Amniotic epithelial cell (primary cell): ENCODE results near the gene ASMTL.
"Not testable (repeated sequence)": the region's sequence is repeated elsewhere in the genome, so short reads cannot be mapped to it uniquely, and the experiment has no call there.

Experiments used
- DNase-seq: peaks from one replicate; pipeline ENCODE4 v3.0.0-alpha.2; 2010; ENCODE audit warnings: low read depth

The ASMTL gene

GRCh38 chrX:1433646-1434357 lies 18.9 kb downstream of the ASMTL start:
- DNase-seq = no peak

DNA sequence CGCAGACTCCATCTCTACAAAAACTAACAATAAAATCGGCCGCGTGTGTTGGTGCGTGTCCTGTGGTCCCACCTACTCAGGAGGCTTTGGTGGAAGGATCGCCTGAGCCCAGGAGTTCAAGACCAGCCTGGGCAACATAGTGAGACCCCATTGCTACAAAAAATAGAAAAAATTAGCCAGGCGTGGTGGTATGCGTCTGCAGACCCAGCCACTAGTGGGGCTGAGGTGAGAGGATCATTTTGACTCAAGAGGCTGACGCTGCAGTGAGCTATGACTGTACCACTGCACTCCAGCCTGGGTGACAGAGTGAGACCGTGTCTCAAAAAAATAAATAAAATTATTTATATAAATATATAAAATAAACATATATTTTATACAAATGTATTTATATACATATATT lies 22.3 kb downstream of the ASMTL start:
- no peak for DNase-seq

- no peak for DNase-seq
These were observed 25.0 kb downstream of the ASMTL start for GRCh38 chrX:1427756-1428155.

- not testable (repeated sequence) for DNase-seq
These were observed 26.4 kb downstream of the ASMTL start for GRCh38 chrX:1426321-1426720.

DNA sequence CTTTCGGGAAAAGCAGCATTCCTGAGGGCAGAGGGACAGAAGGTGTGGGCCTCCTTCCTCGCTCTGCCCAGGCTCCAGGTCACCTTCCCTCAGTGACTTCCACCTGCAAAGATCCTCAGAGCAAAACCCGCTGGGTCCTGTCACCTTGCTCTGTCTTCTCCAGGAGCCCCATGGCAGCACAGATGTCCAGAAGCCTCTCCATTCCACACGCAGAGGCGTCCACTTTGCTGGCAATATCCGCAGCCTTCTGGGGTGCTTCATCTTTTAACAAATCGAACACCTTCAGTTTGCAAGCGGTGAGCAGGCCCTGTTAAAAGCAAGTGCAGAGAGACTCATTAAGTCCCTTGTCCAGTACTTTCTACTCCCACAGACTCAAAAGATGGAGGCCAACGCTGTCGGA lies 27.3 kb downstream of the ASMTL start:
- DNase-seq = no peak

DNA sequence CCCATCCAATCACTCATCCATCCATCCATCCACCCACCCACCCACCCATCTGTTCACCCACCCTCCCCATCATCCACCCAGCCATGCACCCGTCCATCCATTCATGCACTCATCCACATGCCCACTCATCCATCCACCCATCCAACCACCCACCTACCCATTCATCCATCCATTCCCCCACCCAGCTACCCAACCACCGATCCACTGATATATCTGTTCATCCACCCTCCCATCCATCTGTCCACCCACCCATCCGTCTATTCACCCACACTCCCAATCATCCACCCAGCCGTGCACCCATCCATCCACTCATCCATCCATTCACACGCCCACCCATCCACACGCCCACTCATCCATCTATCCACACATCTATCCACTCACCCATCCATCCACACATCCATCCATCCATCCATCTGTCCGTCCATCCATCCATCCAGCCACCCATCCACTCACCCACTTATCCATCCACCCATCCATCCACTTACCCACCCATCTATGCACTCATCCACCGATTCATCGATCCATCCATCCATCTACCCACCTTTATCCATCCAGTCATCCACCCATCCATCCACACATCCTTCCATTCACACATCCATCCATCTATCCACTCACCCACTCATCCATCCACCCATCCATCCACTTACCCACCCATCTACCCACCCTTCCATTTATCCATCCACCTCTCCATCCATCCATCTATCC lies 28.4 kb downstream of the ASMTL start:
- no peak for DNase-seq

- no peak for DNase-seq
These were observed 29.5 kb downstream of the ASMTL start for GRCh38 chrX:1423215-1423614.

GRCh38 chrX:1422135-1422465 lies 30.6 kb downstream of the ASMTL start:
- no peak for DNase-seq

DNA sequence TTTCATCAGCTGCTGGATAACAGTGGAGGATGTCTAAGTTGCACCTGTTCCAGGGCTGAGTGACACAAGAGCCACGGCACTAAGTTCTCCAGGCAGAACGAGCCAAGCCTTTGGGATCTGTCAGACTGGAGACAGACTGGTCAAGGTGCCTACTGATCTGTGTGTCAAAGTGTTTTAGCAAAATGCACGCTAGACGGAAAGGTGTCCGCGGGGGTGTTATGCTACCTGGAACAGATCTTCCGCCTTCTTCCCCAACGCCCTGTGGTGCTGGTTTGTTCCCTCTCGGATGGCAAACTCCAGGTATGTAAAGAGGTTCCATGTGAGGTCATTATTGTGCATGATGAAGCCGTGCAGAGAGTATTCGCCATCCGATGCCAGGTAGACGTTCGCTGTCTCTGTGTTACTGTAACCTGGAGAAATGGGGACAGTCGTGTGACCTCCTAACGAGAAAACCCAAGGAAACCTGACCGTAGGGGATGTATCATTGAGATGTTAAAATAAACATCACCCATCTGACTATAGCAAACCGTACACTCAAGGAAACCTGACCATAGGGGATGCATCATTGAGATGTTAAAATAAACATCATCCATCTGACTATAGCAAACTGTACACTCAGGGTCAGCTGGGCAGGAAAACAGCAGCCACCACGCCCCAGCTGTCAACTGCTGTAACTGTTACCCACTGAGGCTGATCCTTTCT lies 31.1 kb downstream of the ASMTL start:
- DNase-seq = peak; percentile 10

DNA sequence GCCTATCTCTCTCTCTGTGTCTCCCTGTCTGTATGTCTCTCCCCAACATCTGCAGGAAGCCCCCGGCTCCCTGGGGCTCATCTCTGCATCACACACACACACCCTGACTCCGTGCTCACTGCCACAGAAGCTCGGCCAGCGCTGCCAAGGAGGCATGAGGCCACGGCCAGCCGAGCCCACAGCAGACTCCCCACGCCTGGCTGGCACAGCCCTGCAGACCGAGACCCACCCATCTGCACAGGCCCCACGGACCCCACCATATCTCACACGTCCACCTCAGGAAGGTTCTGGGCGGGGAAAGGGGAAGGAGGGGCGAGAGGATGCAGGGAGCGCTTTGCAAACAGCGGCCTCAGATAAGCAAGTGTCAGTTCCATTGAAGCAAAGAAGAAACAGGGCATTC lies 32.3 kb downstream of the ASMTL start:
- no peak for DNase-seq

GRCh38 chrX:1419545-1420355 lies 33.0 kb downstream of the ASMTL start:
- DNase-seq = no peak

GRCh38 chrX:1418901-1419544 lies 33.7 kb downstream of the ASMTL start:
- DNase-seq = no peak

DNA sequence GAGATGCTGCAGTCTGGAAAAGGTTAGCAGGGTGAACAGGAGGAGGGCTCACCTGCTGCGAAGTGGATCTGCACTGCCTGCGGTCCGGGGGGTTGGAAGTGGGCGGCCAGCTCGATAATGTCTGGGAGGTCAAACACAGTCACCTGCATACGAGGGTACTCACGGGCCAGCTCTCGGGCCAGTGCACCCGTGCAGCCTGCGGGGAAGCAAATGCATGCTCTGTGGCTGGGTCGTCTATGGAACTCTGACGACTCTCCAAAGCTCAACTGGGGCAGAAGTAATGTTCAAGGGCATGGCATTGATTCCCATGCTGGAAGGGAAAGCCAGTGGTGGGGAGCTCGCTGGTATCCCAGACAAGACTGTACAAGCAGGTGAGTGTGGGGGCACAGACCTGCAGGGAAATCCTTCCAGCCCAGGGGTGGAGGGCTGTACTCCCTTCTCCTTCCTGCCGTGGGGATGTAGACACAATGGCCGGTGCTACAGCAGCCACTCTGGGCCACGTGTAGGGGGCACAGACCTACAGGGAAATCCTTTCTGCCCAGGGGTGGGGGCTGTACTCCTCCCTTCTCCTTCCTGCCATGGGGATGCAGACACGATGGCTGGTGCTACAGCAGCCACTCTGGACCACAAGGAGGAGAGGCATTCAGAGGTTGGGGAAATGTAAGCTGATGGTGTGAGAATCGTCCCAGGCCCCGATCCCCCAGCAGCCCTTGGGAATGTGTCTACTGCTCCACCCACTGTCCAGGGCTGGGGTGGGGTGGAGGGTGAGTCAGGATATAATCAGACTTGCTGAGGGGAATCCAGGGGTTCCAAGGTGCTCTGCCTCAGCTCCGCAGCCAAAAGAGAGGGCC lies 34.6 kb downstream of the ASMTL start:
- no peak for DNase-seq

GRCh38 chrX:1416965-1417760 lies 35.5 kb downstream of the ASMTL start:
- DNase-seq = no peak

DNA sequence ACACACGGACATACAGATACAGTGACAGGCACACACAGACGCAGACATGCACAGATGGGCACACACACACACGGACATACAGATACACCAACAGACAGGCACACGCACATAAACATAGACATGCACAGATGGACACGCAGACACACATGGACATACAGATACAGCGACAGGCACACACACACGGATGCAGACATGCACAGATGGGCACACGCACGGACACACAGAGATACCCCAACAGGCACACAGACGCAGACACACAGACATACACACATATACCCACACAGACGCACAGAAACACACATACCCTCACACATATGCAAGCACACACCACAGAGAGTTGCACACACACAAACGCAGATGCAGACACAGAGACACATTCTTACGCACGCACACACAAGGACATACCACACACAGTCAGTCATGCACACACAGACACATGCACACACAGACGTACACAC lies 36.4 kb downstream of the ASMTL start:
- DNase-seq = no peak

GRCh38 chrX:1412551-1413161 lies 40.1 kb downstream of the ASMTL start:
- DNase-seq = no peak

- no peak for DNase-seq
These were observed 41.4 kb downstream of the ASMTL start for GRCh38 chrX:1411326-1411725.

- no peak for DNase-seq
These were observed 45.7 kb downstream of the ASMTL start for GRCh38 chrX:1407035-1407434.

- not testable (repeated sequence) for DNase-seq
These were observed 46.9 kb downstream of the ASMTL start for GRCh38 chrX:1405769-1406168.

GRCh38 chrX:1403867-1404266 lies 48.8 kb downstream of the ASMTL start:
- not testable (repeated sequence) for DNase-seq
